HCT116 (cell line): ENCODE measurements around the gene PLA2R1. TPM values are rescaled to one million over a fixed set of nuclear protein-coding genes. Genes with fewer than 3 reads are reported as not detected.

Experiments used
- ATAC-seq: fragments of 200-7000 bp; cut with Tn5 transposase; 2 replicates; pipeline ENCODE4 v1.9.1; 2020; ENCODE audit warnings: mild to moderate bottlenecking, moderate library complexity
- BruUV-seq: library from RNA; stranded (reverse); fragments of 400-500 nt; replicated peaks from 2 replicates; lab custom pipeline; 2021; lab: Mats Ljungman, UMichigan
- CTCF ChIA-PET: fragments of 300-600 bp; sonication (Branson Sonifier 250); formaldehyde crosslinking; loops from one replicate; lab custom pipeline; 2021; ENCODE audit warnings: antibody characterized with exemption; lab: Charles Lee
- POLR2A ChIA-PET: fragments of 300-600, 350-600 bp; sonication (Branson Sonifier 250); formaldehyde crosslinking; loops from one replicate; lab custom pipeline; 2021; ENCODE audit warnings: antibody characterized with exemption; lab: Charles Lee
- RAD21 ChIA-PET, 2 experiments: fragments of 300-600 bp; sonication (Branson Sonifier 250); formaldehyde crosslinking; loops; one replicate each; lab custom pipeline; 2023; ENCODE audit warnings: low total read pairs in 2 of 2; ENCODE audit not compliant: uncharacterized antibody in 2 of 2, unreplicated experiment in 2 of 2, low non-redundant PET in 1 of 2; lab: Charles Lee
- DNase-seq: peaks from one replicate; pipeline ENCODE4 v3.0.0-alpha.2; 2010; ENCODE audit warnings: low read depth, low spot score
- H2AFZ ChIP-seq: fragments of 200-600 bp; shearing (Covaris generic), sonication (generic); 2 replicates; pipeline ENCODE4 v1.6.1; 2017; ENCODE audit warnings: low read depth, mixed run types, mixed read lengths, antibody characterized with exemption, low read length; ENCODE audit not compliant: poor library complexity, severe bottlenecking
- H3K27ac ChIP-seq: 2 replicates; pipeline ENCODE4 v1.5.1; 2012; ENCODE audit warnings: low read depth, low read length
- H3K27me3 ChIP-seq: fragments of 200-600 bp; sonication (generic); 2 replicates; pipeline ENCODE4 v1.6.1; 2016; ENCODE audit warnings: mixed run types, low read length, mixed read lengths; ENCODE audit not compliant: insufficient read depth
- H3K36me3 ChIP-seq, 2 experiments: fragments of 200-500 bp in 1 of 2; fragments of 200-600 bp in 1 of 2; sonication (Bioruptor generic) in 1 of 2; sonication (generic) in 1 of 2; 2 replicates each; pipeline versions ENCODE4 v1.5.1 to v1.6.1; 2014 to 2016; ENCODE audit warnings: low read length in 2 of 2, inconsistent platforms in 1 of 2, mixed read lengths in 1 of 2, mixed run types in 1 of 2; ENCODE audit not compliant: insufficient read depth in 2 of 2, control insufficient read depth in 1 of 2
- H3K4me1 ChIP-seq, 2 experiments: fragments of 200-600 bp in 1 of 2; sonication (generic) in 1 of 2; 2 replicates each; pipeline versions ENCODE4 v1.5.1 to v1.6.1; 2012 to 2017; ENCODE audit warnings: low read length in 2 of 2, inconsistent platforms in 1 of 2, mild to moderate bottlenecking in 1 of 2, mixed read lengths in 1 of 2, mixed run types in 1 of 2, moderate library complexity in 1 of 2; ENCODE audit not compliant: insufficient read depth in 2 of 2, control insufficient read depth in 1 of 2
- H3K4me2 ChIP-seq: fragments of 200-600 bp; sonication (generic); 2 replicates; pipeline ENCODE4 v1.6.1; 2017; ENCODE audit warnings: mixed run types, low read length, mixed read lengths
- H3K4me3 ChIP-seq, 2 experiments: fragments of 200-600 bp in 1 of 2; sonication (generic) in 1 of 2; replicated peaks in 1 of 2; 2 replicates each; pipeline ENCODE4 v1.5.1; 2011 to 2016; ENCODE audit warnings: low read length in 2 of 2, control low read depth in 1 of 2, low read depth in 1 of 2, mild to moderate bottlenecking in 1 of 2, mixed read lengths in 1 of 2, mixed run types in 1 of 2
- H3K79me2 ChIP-seq: fragments of 200-600 bp; sonication (generic); 2 replicates; pipeline ENCODE4 v1.6.1; 2017; ENCODE audit warnings: mild to moderate bottlenecking, mixed run types, low read length, moderate library complexity, mixed read lengths; ENCODE audit not compliant: insufficient read depth
- H3K9ac ChIP-seq: fragments of 200-600 bp; sonication (generic); 2 replicates; pipeline ENCODE4 v1.6.1; 2016; ENCODE audit warnings: low read length, mixed read lengths
- H3K9me2 ChIP-seq: fragments of 200-600 bp; sonication (generic), shearing (Covaris generic); 2 replicates; pipeline ENCODE4 v1.6.1; 2017; ENCODE audit warnings: mixed run types, mild to moderate bottlenecking, moderate library complexity; ENCODE audit not compliant: insufficient read depth
- H3K9me3 ChIP-seq, 2 experiments: fragments of 200-500 bp in 1 of 2; fragments of 200-600 bp in 1 of 2; sonication (Bioruptor generic) in 1 of 2; sonication (generic) in 1 of 2; 2 replicates each; pipeline ENCODE4 v1.6.1; 2014 to 2017; ENCODE audit warnings: low read length in 2 of 2, mixed read lengths in 2 of 2, inconsistent platforms in 1 of 2, low read depth in 1 of 2, mild to moderate bottlenecking in 1 of 2, mixed run types in 1 of 2, moderate library complexity in 1 of 2; ENCODE audit not compliant: control insufficient read depth in 1 of 2, insufficient read depth in 1 of 2
- H4K20me1 ChIP-seq: fragments of 200-600 bp; sonication (generic), shearing (Covaris generic); 2 replicates; pipeline ENCODE4 v1.6.1; 2017; ENCODE audit warnings: mixed run types, mild to moderate bottlenecking, moderate library complexity; ENCODE audit not compliant: insufficient read depth
- ATF3 ChIP-seq: IDR thresholded peaks from 2 replicates; pipeline ENCODE4 v1.6.1; 2012
- CBX3 ChIP-seq: IDR thresholded peaks from 2 replicates; pipeline ENCODE4 v1.6.1; 2012; ENCODE audit warnings: low read depth
- CEBPB ChIP-seq: IDR thresholded peaks from 2 replicates; pipeline ENCODE4 v1.6.1; 2012; ENCODE audit warnings: low read depth
- EGR1 ChIP-seq: IDR thresholded peaks from 2 replicates; pipeline ENCODE4 v1.6.1; 2012; ENCODE audit warnings: low read depth
- ELF1 ChIP-seq: IDR thresholded peaks from 2 replicates; pipeline ENCODE4 v1.6.1; 2012; ENCODE audit warnings: low read depth, borderline replicate concordance
- EZH2phosphoT487 ChIP-seq: fragments of 200-600 bp; IDR thresholded peaks from 2 replicates; pipeline ENCODE4 v1.6.1; 2018; ENCODE audit warnings: antibody characterized with exemption, borderline replicate concordance
- FOSL1 ChIP-seq: IDR thresholded peaks from 2 replicates; pipeline ENCODE4 v1.6.1; 2012; ENCODE audit warnings: low read depth
- JUND ChIP-seq: IDR thresholded peaks from 2 replicates; pipeline ENCODE4 v1.6.1; 2012
- MAX ChIP-seq: IDR thresholded peaks from 2 replicates; pipeline ENCODE4 v1.6.1; 2012
- POLR2A ChIP-seq: IDR thresholded peaks from 2 replicates; pipeline ENCODE4 v1.7.0; 2011; ENCODE audit warnings: borderline replicate concordance; ENCODE audit not compliant: insufficient read depth, insufficient read length; ENCODE audit errors: extremely low read depth
- POLR2AphosphoS5 ChIP-seq: IDR thresholded peaks from 2 replicates; pipeline ENCODE4 v1.6.1; 2011; ENCODE audit warnings: mild to moderate bottlenecking, low read depth, low read length, moderate library complexity
- SIN3A ChIP-seq: IDR thresholded peaks from 2 replicates; pipeline ENCODE4 v1.6.1; 2012; ENCODE audit warnings: low read depth
- SP1 ChIP-seq: IDR thresholded peaks from 2 replicates; pipeline ENCODE4 v1.6.1; 2012; ENCODE audit warnings: low read depth
- YY1 ChIP-seq: IDR thresholded peaks from 2 replicates; pipeline ENCODE4 v1.6.1; 2011; ENCODE audit warnings: low read length, low read depth, moderate library complexity, mild to moderate bottlenecking; ENCODE audit not compliant: insufficient replicate concordance; ENCODE audit errors: extremely low read depth
- ZBTB33 ChIP-seq: IDR thresholded peaks from 2 replicates; pipeline ENCODE4 v1.6.1; 2011; ENCODE audit warnings: mild to moderate bottlenecking, low read length, moderate library complexity; ENCODE audit not compliant: insufficient replicate concordance; ENCODE audit errors: extremely low read depth
- ZFX ChIP-seq: fragments of 450-650 bp; IDR thresholded peaks from 2 replicates; pipeline ENCODE4 v1.6.1; 2017
- ZNF274 ChIP-seq: fragments of 200-500 bp; sonication (Bioruptor generic); IDR thresholded peaks from 2 replicates; pipeline ENCODE4 v1.6.1; 2014; ENCODE audit warnings: mild to moderate bottlenecking, low read depth, low read length, inconsistent platforms
- intact Hi-C: fragments of 100-400 bp; cut with micrococcal nuclease; formaldehyde crosslinking; loops from 2 replicates; pipeline ENCODE4 v1.10.0; 2022
- total RNA-seq: library from RNA; stranded (reverse); gene quantifications from one replicate; pipeline ENCODE4 v1.2.1, GENCODE V29; 2021; ENCODE audit not compliant: unreplicated experiment
- TF ChIP-seq, protein P1 (sequence below), 3 experiments: fragments of 200-600 bp in 1 of 3; sonication (generic) in 1 of 3; IDR thresholded peaks in 2 of 3; conservative IDR thresholded peaks in 1 of 3; 2 replicates each; pipeline ENCODE4 v1.5.1; 2012 to 2017; ENCODE audit warnings: low read depth in 2 of 3, low read length in 2 of 3, antibody characterized with exemption in 1 of 3, borderline replicate concordance in 1 of 3, control low read depth in 1 of 3, mild to moderate bottlenecking in 1 of 3, mixed read lengths in 1 of 3, mixed run types in 1 of 3, moderate library complexity in 1 of 3; ENCODE audit not compliant: insufficient read depth in 1 of 3

The PLA2R1 gene
- total RNA-seq, 1 experiment from 2014 or later: 0.34 TPM

DNA sequence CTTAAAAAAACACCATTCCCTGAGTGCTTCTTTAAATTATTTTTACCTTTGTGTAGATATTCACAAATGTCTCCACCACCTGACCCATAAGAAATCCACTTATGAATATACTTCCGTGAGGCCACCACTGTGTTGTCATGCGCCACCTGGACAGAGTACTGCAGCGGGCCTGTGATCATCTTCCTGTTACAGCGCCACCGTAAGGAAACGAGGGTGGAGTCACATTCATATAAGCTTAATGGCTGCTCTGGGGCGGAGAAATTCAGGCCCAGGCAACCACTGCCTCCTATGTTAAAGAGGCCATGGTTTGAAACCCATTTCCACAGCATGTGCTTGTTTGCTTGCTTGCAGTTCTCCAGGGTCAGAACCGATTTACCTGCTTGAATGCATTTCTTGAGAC is 17.7 kb downstream of the PLA2R1 start:
- Histone ChIP-seq H2AFZ (no peak overlapping the region), H3K27me3 (no peaks in the 10 kb centered on the region), H3K4me2 (no peak overlapping the region), H3K79me2 (no peaks in the 10 kb centered on the region), H3K27ac (no peak overlapping the region), H3K9me3 (no peaks in the 10 kb centered on the region), H3K36me3 (no peaks in the 10 kb centered on the region), H3K4me1 (no peaks in the 10 kb centered on the region), H4K20me1 (no peaks in the 10 kb centered on the region), H3K9ac (no peak overlapping the region), H3K9me2 (no peaks in the 10 kb centered on the region), H3K4me3 (no peak overlapping the region)
- POLR2A ChIA-PET: no interaction called here
- intact Hi-C loops: no loop called here
- CTCF ChIA-PET: no interaction called here
- BruUV-seq: no TSS peak
- DNase-seq: no peak
- RAD21 ChIA-PET: no interaction called here
- no peak for TF ChIP-seq CBX3
- no peak for TF ChIP-seq EGR1
- TF ChIP-seq POLR2A: no peak
- no peak for TF ChIP-seq ZFX
- TF ChIP-seq MAX: no peak
- no peak for TF ChIP-seq SIN3A
- no peak for TF ChIP-seq JUND
- no peak for TF ChIP-seq ZBTB33
- TF ChIP-seq CEBPB: no peak
- TF ChIP-seq ZNF274: no peak
- no peak for TF ChIP-seq YY1
- TF ChIP-seq SP1: no peak
- TF ChIP-seq, protein P1, sequence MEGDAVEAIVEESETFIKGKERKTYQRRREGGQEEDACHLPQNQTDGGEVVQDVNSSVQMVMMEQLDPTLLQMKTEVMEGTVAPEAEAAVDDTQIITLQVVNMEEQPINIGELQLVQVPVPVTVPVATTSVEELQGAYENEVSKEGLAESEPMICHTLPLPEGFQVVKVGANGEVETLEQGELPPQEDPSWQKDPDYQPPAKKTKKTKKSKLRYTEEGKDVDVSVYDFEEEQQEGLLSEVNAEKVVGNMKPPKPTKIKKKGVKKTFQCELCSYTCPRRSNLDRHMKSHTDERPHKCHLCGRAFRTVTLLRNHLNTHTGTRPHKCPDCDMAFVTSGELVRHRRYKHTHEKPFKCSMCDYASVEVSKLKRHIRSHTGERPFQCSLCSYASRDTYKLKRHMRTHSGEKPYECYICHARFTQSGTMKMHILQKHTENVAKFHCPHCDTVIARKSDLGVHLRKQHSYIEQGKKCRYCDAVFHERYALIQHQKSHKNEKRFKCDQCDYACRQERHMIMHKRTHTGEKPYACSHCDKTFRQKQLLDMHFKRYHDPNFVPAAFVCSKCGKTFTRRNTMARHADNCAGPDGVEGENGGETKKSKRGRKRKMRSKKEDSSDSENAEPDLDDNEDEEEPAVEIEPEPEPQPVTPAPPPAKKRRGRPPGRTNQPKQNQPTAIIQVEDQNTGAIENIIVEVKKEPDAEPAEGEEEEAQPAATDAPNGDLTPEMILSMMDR (IDR thresholded peaks at IDR 0.05 in 2 of 3, conservative IDR thresholded peaks at IDR 0.05 in 1 of 3; ENCODE audit: borderline replicate concordance in 1 of 3, insufficient read depth in 1 of 3, low read depth in 2 of 3, low read length in 2 of 3): no peak
- TF ChIP-seq ATF3: no peak
- no peak for TF ChIP-seq FOSL1
- TF ChIP-seq POLR2AphosphoS5: no peak
- TF ChIP-seq EZH2phosphoT487: no peak
- no peak for TF ChIP-seq ELF1
- no peak for ATAC-seq
